ENCODE measurements around the gene NCBP2.

DNA sequence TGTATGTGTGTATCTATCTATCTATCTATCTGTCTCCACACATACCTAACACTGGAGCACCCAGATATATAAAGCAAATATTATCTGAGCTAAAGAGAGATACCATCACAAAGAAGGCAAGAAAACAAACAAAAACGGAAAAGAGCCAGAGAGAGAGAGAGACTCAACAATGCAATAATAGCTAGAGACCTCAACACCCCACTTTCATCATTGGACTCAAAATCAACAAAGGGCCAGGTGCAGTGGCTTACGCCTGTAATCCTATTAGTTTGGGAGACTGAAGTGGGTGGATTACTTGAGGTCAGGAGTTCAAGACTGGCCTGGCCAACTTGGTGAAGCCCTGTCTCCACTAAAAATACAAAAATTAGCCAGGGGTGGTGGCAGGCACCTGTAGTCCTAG, 23.4 kb downstream of the NCBP2 start:
- no peak for TF ChIP-seq POLR2AphosphoS5 (IDR thresholded peaks at IDR 0.05)
- TF ChIP-seq, protein P1, sequence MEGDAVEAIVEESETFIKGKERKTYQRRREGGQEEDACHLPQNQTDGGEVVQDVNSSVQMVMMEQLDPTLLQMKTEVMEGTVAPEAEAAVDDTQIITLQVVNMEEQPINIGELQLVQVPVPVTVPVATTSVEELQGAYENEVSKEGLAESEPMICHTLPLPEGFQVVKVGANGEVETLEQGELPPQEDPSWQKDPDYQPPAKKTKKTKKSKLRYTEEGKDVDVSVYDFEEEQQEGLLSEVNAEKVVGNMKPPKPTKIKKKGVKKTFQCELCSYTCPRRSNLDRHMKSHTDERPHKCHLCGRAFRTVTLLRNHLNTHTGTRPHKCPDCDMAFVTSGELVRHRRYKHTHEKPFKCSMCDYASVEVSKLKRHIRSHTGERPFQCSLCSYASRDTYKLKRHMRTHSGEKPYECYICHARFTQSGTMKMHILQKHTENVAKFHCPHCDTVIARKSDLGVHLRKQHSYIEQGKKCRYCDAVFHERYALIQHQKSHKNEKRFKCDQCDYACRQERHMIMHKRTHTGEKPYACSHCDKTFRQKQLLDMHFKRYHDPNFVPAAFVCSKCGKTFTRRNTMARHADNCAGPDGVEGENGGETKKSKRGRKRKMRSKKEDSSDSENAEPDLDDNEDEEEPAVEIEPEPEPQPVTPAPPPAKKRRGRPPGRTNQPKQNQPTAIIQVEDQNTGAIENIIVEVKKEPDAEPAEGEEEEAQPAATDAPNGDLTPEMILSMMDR (IDR thresholded peaks at IDR 0.05) = no peak
- TF ChIP-seq POLR2A (IDR thresholded peaks at IDR 0.05) = no peak
